SK-N-SH (cell line): ENCODE data around the gene RHBDF2. TPM values are rescaled to one million over a fixed set of nuclear protein-coding genes. Genes with fewer than 3 reads are reported as not detected.

Source experiments
- CTCF ChIA-PET: fragments of 300-600, 350-600 bp; formaldehyde crosslinking; extraction: SDS; loops from one replicate; lab custom pipeline; 2021; lab: Yijun Ruan, JAX
- POLR2A ChIA-PET: fragments of 350-600 bp; sonication (Branson Sonifier 250); formaldehyde crosslinking; extraction: SDS; loops from one replicate; lab custom pipeline; 2020; ENCODE audit warnings: antibody characterized with exemption, inconsistent platforms; lab: Yijun Ruan, JAX
- DNase-seq: peaks from one replicate; pipeline ENCODE4 v3.0.0; 2012
- H2AFZ ChIP-seq: fragments of 200-600 bp; sonication (generic); 2 replicates; pipeline ENCODE4 v1.8.1; 2016; ENCODE audit warnings: antibody characterized with exemption, mild to moderate bottlenecking, low read depth
- H3F3A ChIP-seq: fragments of 200-600 bp; sonication (generic); replicated peaks from 2 replicates; pipeline ENCODE3; 2016; ENCODE audit warnings: antibody characterized with exemption, mild to moderate bottlenecking; ENCODE audit not compliant: insufficient read depth
- H3K27ac ChIP-seq, 2 experiments: fragments of 200-500 bp in 1 of 2; fragments of 200-600 bp in 1 of 2; sonication (Bioruptor generic) in 1 of 2; sonication (generic), shearing (Covaris generic) in 1 of 2; 2 replicates each; pipeline versions ENCODE4 v1.5.1 to v1.6.1; 2014 to 2016; ENCODE audit warnings: low read depth in 2 of 2, inconsistent platforms in 1 of 2, low read length in 1 of 2, mild to moderate bottlenecking in 1 of 2, mixed read lengths in 1 of 2
- H3K27me3 ChIP-seq: fragments of 200-600 bp; sonication (generic), shearing (Covaris generic); 2 replicates; pipeline ENCODE4 v1.6.1; 2016; ENCODE audit warnings: mixed run types; ENCODE audit not compliant: insufficient read depth
- H3K36me3 ChIP-seq, 2 experiments: fragments of 200-500 bp in 1 of 2; fragments of 200-600 bp in 1 of 2; sonication (Bioruptor generic) in 1 of 2; sonication (generic) in 1 of 2; replicated peaks in 1 of 2; 2 replicates each; pipeline versions ENCODE3 to v1.5.1; 2014 to 2016; ENCODE audit warnings: low read length in 1 of 2, mild to moderate bottlenecking in 1 of 2; ENCODE audit not compliant: insufficient read depth in 2 of 2, control insufficient read depth in 1 of 2
- H3K4me1 ChIP-seq, 2 experiments: fragments of 200-500 bp in 1 of 2; fragments of 200-600 bp in 1 of 2; sonication (Bioruptor generic) in 1 of 2; sonication (generic), shearing (Covaris generic) in 1 of 2; 2 replicates each; pipeline versions ENCODE4 v1.5.1 to v1.6.1; 2014 to 2016; ENCODE audit warnings: low read depth in 1 of 2, low read length in 1 of 2, mixed run types in 1 of 2; ENCODE audit not compliant: insufficient read depth in 2 of 2, control insufficient read depth in 1 of 2
- H3K4me2 ChIP-seq: fragments of 200-600 bp; sonication (generic), shearing (Covaris generic); 2 replicates; pipeline ENCODE4 v1.6.1; 2017; ENCODE audit warnings: mixed run types
- H3K4me3 ChIP-seq, 2 experiments: fragments of 200-500 bp in 1 of 2; fragments of 200-600 bp in 1 of 2; sonication (Bioruptor generic) in 1 of 2; sonication (generic), shearing (Covaris generic) in 1 of 2; 2 replicates each; pipeline versions ENCODE4 v1.5.1 to v1.8.1; 2014 to 2016; ENCODE audit warnings: low read depth in 2 of 2, inconsistent platforms in 1 of 2, low read length in 1 of 2, mild to moderate bottlenecking in 1 of 2, mixed read lengths in 1 of 2, moderate library complexity in 1 of 2
- H3K79me2 ChIP-seq: fragments of 200-600 bp; sonication (generic); 2 replicates; pipeline ENCODE4 v1.8.1; 2017; ENCODE audit warnings: mild to moderate bottlenecking; ENCODE audit not compliant: insufficient read depth
- H3K9ac ChIP-seq: fragments of 200-600 bp; sonication (generic); 2 replicates; pipeline ENCODE4 v1.6.1; 2017; ENCODE audit warnings: mixed run types
- H3K9me2 ChIP-seq: fragments of 200-600 bp; sonication (generic); 2 replicates; pipeline ENCODE4 v1.6.1; 2017; ENCODE audit warnings: mixed run types
- H3K9me3 ChIP-seq: fragments of 200-600 bp; sonication (generic); 2 replicates; pipeline ENCODE4 v1.6.1; 2017; ENCODE audit warnings: mixed run types, mild to moderate bottlenecking, moderate library complexity
- H4K20me1 ChIP-seq: fragments of 200-600 bp; sonication (generic); 2 replicates; pipeline ENCODE4 v1.6.1; 2017; ENCODE audit warnings: mild to moderate bottlenecking, mixed run types; ENCODE audit not compliant: insufficient read depth
- CHD2 ChIP-seq: fragments of 150-350 bp; IDR thresholded peaks from 2 replicates; pipeline ENCODE4 v1.6.1; 2018; ENCODE audit warnings: low read length; ENCODE audit not compliant: partially characterized antibody
- FOSL2 ChIP-seq: IDR thresholded peaks from 2 replicates; pipeline ENCODE4 v1.4.0; 2012; ENCODE audit warnings: low read depth, mild to moderate bottlenecking, moderate library complexity, borderline replicate concordance
- GABPA ChIP-seq: IDR thresholded peaks from 2 replicates; pipeline ENCODE4 v1.4.0; 2012; ENCODE audit warnings: low read depth, mild to moderate bottlenecking
- GATA2 ChIP-seq: sonication (generic); formaldehyde crosslinking; IDR thresholded peaks from 2 replicates; pipeline ENCODE4 v1.5.0; 2020; ENCODE audit warnings: mild to moderate bottlenecking, missing genetic modification reagents
- POLR2AphosphoS5 ChIP-seq: IDR thresholded peaks from 2 replicates; pipeline ENCODE4 v1.6.1; 2012; ENCODE audit warnings: low read depth, low read length
- RAD21 ChIP-seq: IDR thresholded peaks from 2 replicates; pipeline ENCODE4 v1.6.1; 2012; ENCODE audit warnings: mild to moderate bottlenecking, low read length
- RFX5 ChIP-seq: IDR thresholded peaks from 2 replicates; pipeline ENCODE4 v1.6.1; 2012; ENCODE audit warnings: mild to moderate bottlenecking, improper control_type of control experiment, low read length
- SIN3A ChIP-seq: IDR thresholded peaks from 2 replicates; pipeline ENCODE4 v1.6.1; 2012; ENCODE audit warnings: low read depth, mild to moderate bottlenecking, low read length, moderate library complexity, borderline replicate concordance
- TCF12 ChIP-seq: IDR thresholded peaks from 2 replicates; pipeline ENCODE4 v1.4.0; 2012
- WGBS: methylation state at CpG from one replicate; pipeline ENCODE4 v1.1.6; 2017; ENCODE audit warnings: low lambda C conversion rate; 5-methylcytosine and 5-hydroxymethylcytosine counted together
- polyA plus RNA-seq, 3 experiments: library from polyadenylated mRNA; depleted of rRNA; stranded (reverse); fragments of >200 nt; gene quantifications; 2 replicates each; pipeline ENCODE4 v1.2.3, GENCODE V29; 2012
- TF ChIP-seq, protein P1 (sequence below): IDR thresholded peaks from 2 replicates; pipeline ENCODE4 v1.4.0; 2012; ENCODE audit warnings: low read depth, borderline replicate concordance
- TF ChIP-seq, protein P2 (sequence below): IDR thresholded peaks from 2 replicates; pipeline ENCODE4; 2012

Gene RHBDF2
- polyA plus RNA-seq, 1 of the 3 experiments (the other 2 are of a cell fraction) = 16.1 TPM

DNA sequence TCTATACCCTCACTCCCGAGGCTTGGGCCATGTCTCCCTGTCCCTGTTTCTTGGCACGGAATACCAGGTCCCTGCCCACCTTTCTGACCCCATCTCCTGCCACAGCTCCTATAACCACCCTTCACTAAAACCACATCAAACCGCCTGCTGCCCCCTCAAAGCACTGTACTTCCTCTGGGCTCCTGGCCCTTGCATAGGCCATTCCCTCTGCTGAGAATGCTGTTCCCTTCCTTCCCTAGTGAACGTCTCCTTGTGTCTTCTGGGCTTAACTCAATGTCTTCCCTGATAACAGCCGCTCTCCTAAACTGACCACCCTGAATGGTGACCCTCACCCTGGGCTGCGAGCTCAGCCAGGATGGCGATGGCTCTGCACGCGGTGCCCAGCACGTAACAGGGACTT lies 23.1 kb downstream of the RHBDF2 start:
- H3K9ac ChIP-seq = no peak overlapping the region
- H4K20me1 ChIP-seq = no peaks in the 10 kb centered on the region
- 95% methylated on average over 10 of the region's 10 CpGs for WGBS
- DNase-seq = no peak
- no peaks in the 10 kb centered on the region for H3F3A ChIP-seq
- H3K4me1 ChIP-seq = no peaks in the 10 kb centered on the region
- H3K9me3 ChIP-seq = no peaks in the 10 kb centered on the region
- no peaks in the 10 kb centered on the region for H3K27me3 ChIP-seq
- no peak overlapping the region for H3K4me3 ChIP-seq
- no peaks in the 10 kb centered on the region for H3K79me2 ChIP-seq
- peaks cover 0 to 6% of the 10 kb centered on the region in 2 experiments for H3K36me3 ChIP-seq
- CTCF ChIA-PET = interaction anchor here (0.6 to 56.8 kb wide), 7 partner anchors 2 to 146 kb away, joined by 3 to 1687 read pairs (median 5); partner anchors contain the start of genes AANAT, RHBDF2 and UBE2O
- no peak overlapping the region for H2AFZ ChIP-seq
- TF ChIP-seq CHD2 = no peak
- TF ChIP-seq GATA2 = no peak
- H3K4me2 ChIP-seq = no peak overlapping the region
- H3K9me2 ChIP-seq = no peaks in the 10 kb centered on the region
- POLR2A ChIA-PET = no interaction called here
- H3K27ac ChIP-seq = no peak overlapping the region

DNA sequence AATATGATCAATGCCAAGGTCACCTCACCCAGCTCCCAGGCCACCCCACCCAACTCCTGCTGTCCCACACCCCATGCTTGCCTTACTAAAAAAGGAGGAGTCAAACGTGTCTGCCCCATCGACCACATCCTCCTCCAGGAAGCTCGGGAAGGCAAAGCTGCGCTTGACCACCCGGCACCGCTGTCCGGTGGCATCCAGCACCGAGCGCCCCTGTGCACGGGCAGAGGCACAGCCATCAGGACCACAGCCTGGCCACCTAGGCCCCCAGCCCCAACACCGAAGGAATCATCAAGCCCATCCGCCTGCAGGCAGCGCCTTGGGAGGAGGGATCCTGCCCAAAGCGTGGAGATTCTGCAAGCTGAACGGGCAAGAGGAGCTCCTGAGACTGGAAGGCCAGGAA lies 23.6 kb downstream of the RHBDF2 start:
- H2AFZ ChIP-seq = no peak overlapping the region
- H3K4me3 ChIP-seq = no peak overlapping the region
- WGBS = 91% methylated on average over 15 of the region's 15 CpGs
- no peaks in the 10 kb centered on the region for H3K4me1 ChIP-seq
- H3K9me3 ChIP-seq = no peaks in the 10 kb centered on the region
- H3K36me3 ChIP-seq = peaks cover 0 to 11% of the 10 kb centered on the region in 2 experiments
- DNase-seq = no peak
- H3K9me2 ChIP-seq = no peaks in the 10 kb centered on the region
- CTCF ChIA-PET = interaction anchor here (1.3 to 56.8 kb wide), 5 partner anchors 2 to 146 kb away, joined by 5 to 1687 read pairs (median 5); partner anchors contain the start of genes AANAT, RHBDF2 and UBE2O
- POLR2A ChIA-PET = interaction anchor here (0.5 to 1.2 kb wide), 2 partner anchors 8 to 26 kb away, joined by 4 to 6 read pairs; no protein-coding TSS in a partner anchor
- H3F3A ChIP-seq = no peaks in the 10 kb centered on the region
- no peak overlapping the region for H3K27ac ChIP-seq
- H3K4me2 ChIP-seq = no peak overlapping the region
- no peaks in the 10 kb centered on the region for H3K27me3 ChIP-seq
- no peaks in the 10 kb centered on the region for H3K79me2 ChIP-seq
- H3K9ac ChIP-seq = no peak overlapping the region
- TF ChIP-seq RAD21 = no peak
- no peak for TF ChIP-seq GABPA
- TF ChIP-seq SIN3A = no peak
- no peaks in the 10 kb centered on the region for H4K20me1 ChIP-seq

DNA sequence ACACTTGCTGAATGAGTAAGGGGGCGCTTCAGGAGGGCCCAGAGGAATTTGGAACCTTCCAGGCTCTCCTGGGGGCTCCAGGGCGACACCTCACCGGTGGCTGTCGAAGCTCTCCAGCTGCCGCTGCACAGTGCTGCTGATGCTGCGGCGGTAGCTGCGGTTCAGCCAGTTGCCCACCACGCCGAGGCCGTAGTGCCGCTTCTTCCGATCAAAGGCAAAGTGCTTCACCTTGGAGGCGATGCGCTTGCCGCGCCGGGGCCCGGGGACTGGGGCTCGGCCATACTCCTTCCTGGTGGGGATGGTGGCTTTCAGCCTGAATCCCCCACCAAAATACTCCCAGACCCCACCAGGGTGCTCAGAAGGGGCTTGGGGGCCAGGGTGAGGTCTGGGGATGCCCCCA lies 24.5 kb downstream of the RHBDF2 start:
- Histone ChIP-seq H3K4me2 (no peak overlapping the region), H3K9me2 (no peaks in the 10 kb centered on the region), H3K27ac (no peak overlapping the region), H3K79me2 (no peaks in the 10 kb centered on the region), H3K9me3 (no peaks in the 10 kb centered on the region)
- DNase-seq = no peak
- TF ChIP-seq, protein P1, sequence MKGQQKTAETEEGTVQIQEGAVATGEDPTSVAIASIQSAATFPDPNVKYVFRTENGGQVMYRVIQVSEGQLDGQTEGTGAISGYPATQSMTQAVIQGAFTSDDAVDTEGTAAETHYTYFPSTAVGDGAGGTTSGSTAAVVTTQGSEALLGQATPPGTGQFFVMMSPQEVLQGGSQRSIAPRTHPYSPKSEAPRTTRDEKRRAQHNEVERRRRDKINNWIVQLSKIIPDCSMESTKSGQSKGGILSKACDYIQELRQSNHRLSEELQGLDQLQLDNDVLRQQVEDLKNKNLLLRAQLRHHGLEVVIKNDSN = no peak
- TF ChIP-seq, protein P2, sequence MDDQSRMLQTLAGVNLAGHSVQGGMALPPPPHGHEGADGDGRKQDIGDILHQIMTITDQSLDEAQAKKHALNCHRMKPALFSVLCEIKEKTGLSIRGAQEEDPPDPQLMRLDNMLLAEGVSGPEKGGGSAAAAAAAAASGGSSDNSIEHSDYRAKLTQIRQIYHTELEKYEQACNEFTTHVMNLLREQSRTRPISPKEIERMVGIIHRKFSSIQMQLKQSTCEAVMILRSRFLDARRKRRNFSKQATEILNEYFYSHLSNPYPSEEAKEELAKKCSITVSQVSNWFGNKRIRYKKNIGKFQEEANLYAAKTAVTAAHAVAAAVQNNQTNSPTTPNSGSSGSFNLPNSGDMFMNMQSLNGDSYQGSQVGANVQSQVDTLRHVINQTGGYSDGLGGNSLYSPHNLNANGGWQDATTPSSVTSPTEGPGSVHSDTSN = no peak
- no peak for TF ChIP-seq POLR2AphosphoS5
- no peak for TF ChIP-seq TCF12
- no peak for TF ChIP-seq FOSL2
- TF ChIP-seq RFX5 = no peak
- TF ChIP-seq RAD21 = no peak
- TF ChIP-seq, all 33 proteins: peak for 0
- Histone ChIP-seq H3K4me1 (no peaks in the 10 kb centered on the region), H3F3A (no peaks in the 10 kb centered on the region), H3K9ac (no peak overlapping the region), H4K20me1 (no peaks in the 10 kb centered on the region), H3K4me3 (no peak overlapping the region), H3K27me3 (no peaks in the 10 kb centered on the region), H3K36me3 (peaks cover 0 to 19% of the 10 kb centered on the region in 2 experiments), H2AFZ (no peak overlapping the region)
- POLR2A ChIA-PET = interaction anchor here (1.2 kb wide), 1 partner anchor 9 kb away, joined by 4 read pairs; no protein-coding TSS in a partner anchor
- CTCF ChIA-PET = interaction anchor here (0.9 to 56.8 kb wide), 5 partner anchors 1 to 147 kb away, joined by 4 to 1687 read pairs (median 5); partner anchors contain the start of genes AANAT, RHBDF2 and UBE2O
- 90% methylated on average over 15 of the region's 20 CpGs for WGBS
